HCT116 (cell line): ENCODE results near the gene CCDC91. TPM values are rescaled to one million over a fixed set of nuclear protein-coding genes. Genes with fewer than 3 reads are reported as not detected.

Experiments
- ATAC-seq: fragments of 200-7000 bp; cut with Tn5 transposase; 2 replicates; pipeline ENCODE4 v1.9.1; 2020; ENCODE audit warnings: mild to moderate bottlenecking, moderate library complexity
- BruUV-seq: library from RNA; stranded (reverse); fragments of 400-500 nt; replicated peaks from 2 replicates; lab custom pipeline; 2021; lab: Mats Ljungman, UMichigan
- CTCF ChIA-PET: fragments of 300-600 bp; sonication (Branson Sonifier 250); formaldehyde crosslinking; loops from one replicate; lab custom pipeline; 2021; ENCODE audit warnings: antibody characterized with exemption; lab: Charles Lee
- POLR2A ChIA-PET: fragments of 300-600, 350-600 bp; sonication (Branson Sonifier 250); formaldehyde crosslinking; loops from one replicate; lab custom pipeline; 2021; ENCODE audit warnings: antibody characterized with exemption; lab: Charles Lee
- RAD21 ChIA-PET, 2 experiments: fragments of 300-600 bp; sonication (Branson Sonifier 250); formaldehyde crosslinking; loops; one replicate each; lab custom pipeline; 2023; ENCODE audit warnings: low total read pairs in 2 of 2; ENCODE audit not compliant: uncharacterized antibody in 2 of 2, unreplicated experiment in 2 of 2, low non-redundant PET in 1 of 2; lab: Charles Lee
- DNase-seq: peaks from one replicate; pipeline ENCODE4 v3.0.0-alpha.2; 2010; ENCODE audit warnings: low read depth, low spot score
- H2AFZ ChIP-seq: fragments of 200-600 bp; shearing (Covaris generic), sonication (generic); 2 replicates; pipeline ENCODE4 v1.6.1; 2017; ENCODE audit warnings: low read depth, mixed run types, mixed read lengths, antibody characterized with exemption, low read length; ENCODE audit not compliant: poor library complexity, severe bottlenecking
- H3K27ac ChIP-seq: 2 replicates; pipeline ENCODE4 v1.5.1; 2012; ENCODE audit warnings: low read depth, low read length
- H3K27me3 ChIP-seq: fragments of 200-600 bp; sonication (generic); 2 replicates; pipeline ENCODE4 v1.6.1; 2016; ENCODE audit warnings: mixed run types, low read length, mixed read lengths; ENCODE audit not compliant: insufficient read depth
- H3K36me3 ChIP-seq, 2 experiments: fragments of 200-500 bp in 1 of 2; fragments of 200-600 bp in 1 of 2; sonication (Bioruptor generic) in 1 of 2; sonication (generic) in 1 of 2; 2 replicates each; pipeline versions ENCODE4 v1.5.1 to v1.6.1; 2014 to 2016; ENCODE audit warnings: low read length in 2 of 2, inconsistent platforms in 1 of 2, mixed read lengths in 1 of 2, mixed run types in 1 of 2; ENCODE audit not compliant: insufficient read depth in 2 of 2, control insufficient read depth in 1 of 2
- H3K4me1 ChIP-seq, 2 experiments: fragments of 200-600 bp in 1 of 2; sonication (generic) in 1 of 2; 2 replicates each; pipeline versions ENCODE4 v1.5.1 to v1.6.1; 2012 to 2017; ENCODE audit warnings: low read length in 2 of 2, inconsistent platforms in 1 of 2, mild to moderate bottlenecking in 1 of 2, mixed read lengths in 1 of 2, mixed run types in 1 of 2, moderate library complexity in 1 of 2; ENCODE audit not compliant: insufficient read depth in 2 of 2, control insufficient read depth in 1 of 2
- H3K4me2 ChIP-seq: fragments of 200-600 bp; sonication (generic); 2 replicates; pipeline ENCODE4 v1.6.1; 2017; ENCODE audit warnings: mixed run types, low read length, mixed read lengths
- H3K4me3 ChIP-seq, 2 experiments: fragments of 200-600 bp in 1 of 2; sonication (generic) in 1 of 2; replicated peaks in 1 of 2; 2 replicates each; pipeline ENCODE4 v1.5.1; 2011 to 2016; ENCODE audit warnings: low read length in 2 of 2, control low read depth in 1 of 2, low read depth in 1 of 2, mild to moderate bottlenecking in 1 of 2, mixed read lengths in 1 of 2, mixed run types in 1 of 2
- H3K79me2 ChIP-seq: fragments of 200-600 bp; sonication (generic); 2 replicates; pipeline ENCODE4 v1.6.1; 2017; ENCODE audit warnings: mild to moderate bottlenecking, mixed run types, low read length, moderate library complexity, mixed read lengths; ENCODE audit not compliant: insufficient read depth
- H3K9ac ChIP-seq: fragments of 200-600 bp; sonication (generic); 2 replicates; pipeline ENCODE4 v1.6.1; 2016; ENCODE audit warnings: low read length, mixed read lengths
- H3K9me2 ChIP-seq: fragments of 200-600 bp; sonication (generic), shearing (Covaris generic); 2 replicates; pipeline ENCODE4 v1.6.1; 2017; ENCODE audit warnings: mixed run types, mild to moderate bottlenecking, moderate library complexity; ENCODE audit not compliant: insufficient read depth
- H3K9me3 ChIP-seq, 2 experiments: fragments of 200-500 bp in 1 of 2; fragments of 200-600 bp in 1 of 2; sonication (Bioruptor generic) in 1 of 2; sonication (generic) in 1 of 2; 2 replicates each; pipeline ENCODE4 v1.6.1; 2014 to 2017; ENCODE audit warnings: low read length in 2 of 2, mixed read lengths in 2 of 2, inconsistent platforms in 1 of 2, low read depth in 1 of 2, mild to moderate bottlenecking in 1 of 2, mixed run types in 1 of 2, moderate library complexity in 1 of 2; ENCODE audit not compliant: control insufficient read depth in 1 of 2, insufficient read depth in 1 of 2
- H4K20me1 ChIP-seq: fragments of 200-600 bp; sonication (generic), shearing (Covaris generic); 2 replicates; pipeline ENCODE4 v1.6.1; 2017; ENCODE audit warnings: mixed run types, mild to moderate bottlenecking, moderate library complexity; ENCODE audit not compliant: insufficient read depth
- ATF3 ChIP-seq: IDR thresholded peaks from 2 replicates; pipeline ENCODE4 v1.6.1; 2012
- CBX3 ChIP-seq: IDR thresholded peaks from 2 replicates; pipeline ENCODE4 v1.6.1; 2012; ENCODE audit warnings: low read depth
- CEBPB ChIP-seq: IDR thresholded peaks from 2 replicates; pipeline ENCODE4 v1.6.1; 2012; ENCODE audit warnings: low read depth
- EGR1 ChIP-seq: IDR thresholded peaks from 2 replicates; pipeline ENCODE4 v1.6.1; 2012; ENCODE audit warnings: low read depth
- ELF1 ChIP-seq: IDR thresholded peaks from 2 replicates; pipeline ENCODE4 v1.6.1; 2012; ENCODE audit warnings: low read depth, borderline replicate concordance
- EZH2 ChIP-seq: fragments of 200-600 bp; sonication (generic); IDR thresholded peaks from 2 replicates; pipeline ENCODE4 v1.6.1; 2017; ENCODE audit warnings: antibody characterized with exemption, mixed run types
- EZH2phosphoT487 ChIP-seq: fragments of 200-600 bp; IDR thresholded peaks from 2 replicates; pipeline ENCODE4 v1.6.1; 2018; ENCODE audit warnings: antibody characterized with exemption, borderline replicate concordance
- JUND ChIP-seq: IDR thresholded peaks from 2 replicates; pipeline ENCODE4 v1.6.1; 2012
- POLR2AphosphoS5 ChIP-seq: IDR thresholded peaks from 2 replicates; pipeline ENCODE4 v1.6.1; 2011; ENCODE audit warnings: mild to moderate bottlenecking, low read depth, low read length, moderate library complexity
- RAD21 ChIP-seq: IDR thresholded peaks from 2 replicates; pipeline ENCODE4 v1.6.1; 2012; ENCODE audit warnings: low read depth, mild to moderate bottlenecking
- SIN3A ChIP-seq: IDR thresholded peaks from 2 replicates; pipeline ENCODE4 v1.6.1; 2012; ENCODE audit warnings: low read depth
- SP1 ChIP-seq: IDR thresholded peaks from 2 replicates; pipeline ENCODE4 v1.6.1; 2012; ENCODE audit warnings: low read depth
- SRF ChIP-seq: IDR thresholded peaks from 2 replicates; pipeline ENCODE4 v1.6.1; 2012; ENCODE audit warnings: low read depth
- TCF7L2 ChIP-seq: IDR thresholded peaks from 2 replicates; pipeline ENCODE4 v1.7.0; 2011; ENCODE audit warnings: borderline replicate concordance, inconsistent platforms; ENCODE audit not compliant: insufficient read depth, insufficient read length; ENCODE audit errors: extremely low read depth
- ZBTB33 ChIP-seq: IDR thresholded peaks from 2 replicates; pipeline ENCODE4 v1.6.1; 2011; ENCODE audit warnings: mild to moderate bottlenecking, low read length, moderate library complexity; ENCODE audit not compliant: insufficient replicate concordance; ENCODE audit errors: extremely low read depth
- ZFX ChIP-seq: fragments of 450-650 bp; IDR thresholded peaks from 2 replicates; pipeline ENCODE4 v1.6.1; 2017
- intact Hi-C: fragments of 100-400 bp; cut with micrococcal nuclease; formaldehyde crosslinking; loops from 2 replicates; pipeline ENCODE4 v1.10.0; 2022
- total RNA-seq: library from RNA; stranded (reverse); gene quantifications from one replicate; pipeline ENCODE4 v1.2.1, GENCODE V29; 2021; ENCODE audit not compliant: unreplicated experiment

CCDC91 gene
- total RNA-seq, 1 experiment from 2014 or later, result 18.1 TPM

GRCh38 chr12:28543021-28543890 lies 353.0 kb downstream of the CCDC91 start:
- H2AFZ ChIP-seq, result no peak overlapping the region
- no peaks in the 10 kb centered on the region for H4K20me1 ChIP-seq
- H3K4me2 ChIP-seq, result no peak overlapping the region
- no peak overlapping the region for H3K4me3 ChIP-seq
- no peaks in the 10 kb centered on the region for H3K27me3 ChIP-seq
- H3K79me2 ChIP-seq, result no peaks in the 10 kb centered on the region
- H3K4me1 ChIP-seq, result 0 out of 4 replicates have a peak, but pooled peaks cover 0 to 4% of the 10 kb centered on the region in 2 experiments
- TF ChIP-seq CBX3 (no peak), POLR2AphosphoS5 (no peak), SRF (no peak), ATF3 (no peak), ELF1 (no peak), EZH2 (no peak), EGR1 (no peak), SP1 (no peak), ZFX (no peak), CEBPB (no peak), EZH2phosphoT487 (no peak), TCF7L2 (no peak), ZBTB33 (no peak), RAD21 (no peak), SIN3A (no peak), JUND (no peak)
- ChIA-PET RAD21 (no interaction called here), CTCF (no interaction called here), POLR2A (no interaction called here)
- intact Hi-C loops, result no loop called here
- ATAC-seq (no peak), DNase-seq (no peak)
- H3K9me3 ChIP-seq, result no peaks in the 10 kb centered on the region
- H3K36me3 ChIP-seq, result no peaks in the 10 kb centered on the region
- H3K27ac ChIP-seq, result no peak overlapping the region
- no peak overlapping the region for H3K9ac ChIP-seq
- BruUV-seq, result no TSS peak
- no peaks in the 10 kb centered on the region for H3K9me2 ChIP-seq
